Left renal cortex interstitium (tissue), 4 donors: ENCODE measurements around the gene HECTD1. TPM values are rescaled to one million over a fixed set of nuclear protein-coding genes. Genes with fewer than 3 reads are reported as not detected.
"Not testable (repeated sequence)": the region's sequence is repeated elsewhere in the genome, so short reads cannot be mapped to it uniquely, and the experiment has no call there.

ENCODE experiments used
- DNase-seq, 4 donors: peaks; one replicate each; pipeline ENCODE4 v3.0.0-alpha.2; 2013; ENCODE audit warnings: low read depth in 4 of 4, low spot score in 2 of 4, missing footprints in 1 of 4
- polyA plus RNA-seq, 4 donors: library from polyadenylated mRNA; unstranded; fragments of 120-200 nt; gene quantifications; one replicate each; pipeline ENCODE4 v1.2.1, GENCODE V29; 2013; ENCODE audit not compliant: insufficient read length in 4 of 4

The HECTD1 gene
- polyA plus RNA-seq = 100 to 1,000 TPM; 138 to 193 (median 172) TPM

DNA sequence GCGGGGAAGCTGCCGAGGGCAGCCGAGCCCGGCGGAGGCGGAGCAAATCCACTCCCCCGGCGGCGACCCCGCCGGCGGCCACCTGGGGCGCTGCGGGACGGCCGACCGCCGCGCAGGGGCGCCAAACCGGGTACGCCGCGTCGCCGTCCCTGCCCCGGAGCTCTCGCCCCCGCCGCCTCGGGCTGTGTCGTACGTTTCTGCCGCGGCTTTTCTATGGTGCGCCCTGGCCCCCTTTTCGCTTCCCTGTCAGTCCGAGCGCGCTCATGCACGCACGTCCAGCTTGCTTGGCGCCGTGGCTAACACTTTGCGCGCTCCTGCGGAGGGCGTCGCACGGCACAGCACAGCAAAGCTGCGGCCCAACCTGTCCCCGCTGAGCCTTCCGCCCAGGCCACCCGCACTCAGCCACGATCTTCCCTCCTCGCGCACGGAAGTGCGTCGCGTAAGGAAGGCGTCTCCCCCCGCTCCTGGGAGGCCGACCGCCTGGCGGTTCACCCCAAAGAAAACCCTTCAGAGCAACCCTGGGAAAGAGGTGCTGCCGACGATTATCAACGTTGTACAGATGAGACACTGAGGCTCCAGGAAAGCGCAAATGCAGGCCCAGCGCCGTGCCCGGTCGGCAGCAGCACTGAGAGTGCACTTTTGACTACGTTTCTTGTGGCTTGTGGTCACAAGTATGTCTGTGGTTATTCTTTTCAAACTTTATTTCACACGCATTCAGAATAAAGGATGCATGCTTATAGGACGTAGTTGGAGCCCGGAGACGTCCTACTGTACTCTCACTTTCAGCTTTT, at the start of gene HECTD1:
Gene HECTD1 (minus strand): TSS at position 39 of the 791 bp plus-strand sequence. CDS start 1,857 bp downstream, outside the sequence.
- DNase-seq = peak; percentile 86 to 89 (median 86)

- no peak for DNase-seq
Measured at GRCh38 chr14:31257244-31257553, 49.6 kb upstream of the HECTD1 start.

DNA sequence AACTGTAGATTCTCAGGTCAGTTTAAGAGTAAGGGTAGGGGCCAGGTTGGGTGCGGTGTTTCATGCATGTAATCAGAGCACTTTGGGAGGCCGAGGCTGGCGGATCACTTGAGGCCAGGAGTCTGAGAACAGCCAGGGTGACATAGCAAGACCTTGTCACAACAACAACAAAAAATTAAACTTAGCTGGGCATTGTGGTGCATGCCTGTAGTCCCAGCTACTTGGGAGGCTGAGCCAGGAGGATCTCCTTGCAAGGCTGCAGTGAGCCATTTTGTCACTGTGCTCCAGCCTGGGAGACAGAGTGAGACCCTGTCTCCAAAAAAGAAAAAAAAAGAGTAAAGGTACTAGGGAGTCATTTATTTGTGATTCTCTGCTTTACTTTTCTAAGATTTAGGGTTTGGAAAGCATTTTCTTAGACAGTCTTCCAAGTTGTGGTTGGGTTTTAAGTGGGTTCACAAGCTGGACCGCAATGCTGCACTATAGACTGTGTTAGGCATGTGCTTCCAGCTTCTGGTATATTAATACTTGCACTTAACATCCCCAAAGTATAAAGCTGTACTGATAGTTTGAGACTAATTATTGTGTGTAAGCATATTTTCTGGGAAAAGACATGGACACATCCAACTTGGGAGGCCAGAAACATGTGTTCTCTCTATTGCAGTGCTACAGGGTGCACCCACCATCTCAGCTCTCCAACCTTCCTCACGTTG, 49.1 kb upstream of the HECTD1 start:
- DNase-seq = no peak

- not testable (repeated sequence) for DNase-seq
Measured at GRCh38 chr14:31255918-31256317, 48.3 kb upstream of the HECTD1 start.

DNA sequence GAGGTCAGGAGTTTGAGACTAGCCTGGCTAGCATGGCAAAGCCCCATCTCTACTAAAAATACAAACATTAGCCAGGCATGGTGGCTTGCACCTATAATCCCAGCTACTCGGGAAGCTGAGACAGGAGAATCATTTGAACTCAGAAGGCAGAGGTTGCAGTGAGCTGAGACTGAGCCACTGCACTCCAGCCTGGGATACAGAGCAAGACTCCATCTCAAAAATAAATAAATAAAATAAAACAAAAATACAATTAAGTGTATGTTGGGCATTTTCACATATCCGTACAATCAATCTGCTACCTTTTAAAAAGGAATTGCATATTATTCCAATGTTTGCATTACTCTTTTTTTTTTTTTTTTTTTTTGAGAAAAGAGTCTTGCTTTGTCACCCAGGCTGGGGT, 47.7 kb upstream of the HECTD1 start:
- no peak for DNase-seq

- DNase-seq = no peak
Measured at GRCh38 chr14:31253746-31254471, 46.3 kb upstream of the HECTD1 start.

- no peak for DNase-seq
Measured at GRCh38 chr14:31252865-31253264, 45.3 kb upstream of the HECTD1 start.

- DNase-seq = no peak
Measured at GRCh38 chr14:31251028-31251958, 43.7 kb upstream of the HECTD1 start.

DNA sequence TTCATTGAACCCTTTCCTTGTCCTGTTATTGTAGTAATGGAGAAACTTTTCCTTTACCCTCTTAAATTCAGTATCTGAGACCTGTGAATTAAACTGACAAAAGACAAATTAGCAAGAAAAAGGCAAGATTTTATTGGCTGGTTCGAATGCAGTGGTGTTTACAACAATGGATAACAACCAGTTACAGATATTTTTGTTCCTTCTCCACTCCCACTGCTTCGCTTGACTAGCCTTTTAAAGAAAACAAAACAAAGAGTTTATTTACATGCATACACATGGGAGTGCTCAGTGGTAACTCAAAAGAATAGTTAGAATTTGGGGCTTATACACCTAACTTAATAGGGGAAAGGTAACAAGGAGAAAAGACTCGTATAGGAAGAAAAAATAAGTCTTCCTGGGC, 37.0 kb upstream of the HECTD1 start:
- DNase-seq = no peak

DNA sequence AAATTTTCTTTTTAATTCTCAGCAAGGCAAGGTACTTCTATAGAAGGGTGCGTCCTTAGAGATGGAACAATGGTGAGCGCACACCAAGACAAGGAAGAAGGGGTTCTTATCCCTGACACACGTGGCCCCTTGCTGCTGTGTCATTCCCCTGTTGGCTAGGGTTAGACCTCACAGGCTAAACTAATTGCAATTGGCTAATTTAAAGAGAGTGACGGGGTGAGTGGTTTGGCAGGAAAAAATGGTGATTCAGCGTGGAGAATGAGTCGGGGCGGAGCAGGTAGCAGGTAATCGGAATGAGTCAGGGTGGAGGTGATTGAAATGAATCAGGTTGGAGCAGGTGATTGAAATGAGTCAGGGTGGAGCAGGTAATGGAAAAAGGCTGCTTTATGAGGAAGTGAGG, 36.3 kb upstream of the HECTD1 start:
- DNase-seq = no peak

- DNase-seq = not testable (repeated sequence)
Measured at GRCh38 chr14:31242161-31242940, 34.8 kb upstream of the HECTD1 start.

DNA sequence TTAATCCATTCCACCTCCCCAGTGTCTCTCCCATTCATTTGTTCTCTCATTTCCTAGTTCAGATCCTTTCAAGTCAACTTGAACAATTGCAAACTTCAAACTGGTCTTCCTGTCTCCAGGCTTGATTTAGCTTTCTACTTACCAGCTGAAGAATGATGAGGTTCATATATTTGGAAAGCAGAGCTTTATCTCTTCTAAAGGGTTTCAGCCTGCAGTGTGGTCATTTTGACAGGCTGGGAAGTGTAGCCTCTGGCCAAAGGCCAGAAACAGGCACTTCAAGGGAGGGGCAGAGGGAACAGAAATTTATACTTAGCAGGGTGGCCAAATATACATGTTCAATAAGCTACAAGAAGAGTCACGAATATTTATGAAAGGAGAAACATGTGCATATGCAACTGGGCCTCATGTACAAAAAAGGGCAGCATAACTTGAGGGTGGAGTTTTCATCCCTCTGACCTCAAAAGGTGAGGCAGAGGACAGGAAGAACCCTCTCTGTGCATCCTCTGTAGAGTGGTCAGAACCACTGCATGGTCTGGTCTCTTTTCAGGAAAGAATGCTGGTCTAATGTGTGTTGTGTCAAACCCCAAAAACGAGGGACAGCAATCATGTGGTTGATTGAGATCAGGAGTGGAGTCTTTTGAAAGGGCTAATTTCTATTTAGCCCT, 34.0 kb upstream of the HECTD1 start:
- DNase-seq = no peak

DNA sequence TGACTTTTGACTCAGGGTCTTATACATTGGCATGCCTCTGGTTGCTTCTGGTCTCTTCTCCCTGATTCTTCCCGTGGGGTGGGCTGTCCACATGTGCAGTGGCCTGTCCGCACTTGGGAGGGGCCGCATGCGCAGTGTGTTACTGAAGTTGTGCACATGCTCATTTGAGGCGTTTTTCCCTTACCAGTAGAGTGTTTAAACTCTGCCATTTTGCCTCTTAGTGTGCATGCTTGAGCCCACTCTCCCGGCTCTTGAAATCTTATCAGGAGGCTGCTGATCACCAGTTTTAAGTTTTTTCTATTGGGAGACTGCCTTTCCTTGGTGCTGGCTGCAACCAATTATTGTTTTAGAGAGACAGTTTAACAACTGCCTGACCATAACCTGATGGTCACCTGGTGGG, 32.1 kb upstream of the HECTD1 start:
- DNase-seq = no peak

DNA sequence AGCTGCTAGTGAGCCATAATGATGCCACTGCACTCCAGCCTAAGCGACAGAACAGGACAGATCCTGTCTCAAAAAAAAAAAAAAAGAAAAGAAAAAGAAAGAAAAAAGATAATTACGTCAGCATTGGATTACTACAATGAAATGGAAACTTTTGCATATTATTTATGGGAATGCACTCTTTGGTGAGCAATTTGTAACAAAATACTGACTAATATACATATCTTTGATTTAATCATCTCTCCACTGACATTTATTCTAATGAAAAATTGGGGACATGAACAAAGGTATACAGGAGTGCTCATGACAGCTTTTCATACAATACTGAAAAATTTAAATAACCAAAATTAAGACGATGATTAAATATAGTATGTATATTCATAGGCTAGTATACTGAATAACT, 27.9 kb upstream of the HECTD1 start:
- no peak for DNase-seq

GRCh38 chr14:31232081-31232480, 24.5 kb upstream of the HECTD1 start:
- no peak for DNase-seq

DNA sequence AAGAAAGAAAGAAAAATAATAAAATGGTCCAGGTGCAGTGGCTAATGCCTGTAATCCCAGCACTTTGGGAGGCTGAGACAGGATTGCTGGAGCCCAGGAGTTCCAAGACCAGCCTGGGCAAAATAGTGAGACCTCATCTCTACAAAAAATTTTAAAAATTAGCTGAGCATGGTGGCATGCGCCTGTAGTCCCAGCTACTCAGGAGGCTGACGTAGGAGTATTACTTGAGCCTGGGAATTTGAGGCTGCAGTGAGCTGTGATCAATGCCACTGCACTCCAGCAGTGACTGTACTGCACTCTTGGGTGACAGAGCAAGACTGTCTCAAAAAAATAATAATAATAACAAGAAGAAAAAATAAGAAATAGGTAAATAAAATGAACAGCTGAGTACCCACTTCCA, 23.7 kb upstream of the HECTD1 start:
- DNase-seq = not testable (repeated sequence)

DNA sequence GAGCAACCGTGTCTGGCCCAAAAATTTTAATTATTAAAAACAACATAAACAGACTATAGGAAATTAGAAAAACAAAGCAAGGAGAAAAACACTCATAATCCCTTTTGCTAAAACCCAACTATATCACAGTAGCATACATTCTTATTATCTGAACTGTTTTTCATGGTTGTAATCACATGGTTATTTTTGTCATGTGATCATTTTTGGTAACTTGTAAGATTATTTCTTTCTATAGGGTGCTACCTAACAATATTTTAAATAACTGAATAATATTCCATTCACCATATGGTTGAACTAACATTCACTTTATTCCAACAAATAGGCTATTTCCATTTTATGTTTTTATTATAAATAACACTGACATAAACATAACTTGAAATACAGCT, 23.0 kb upstream of the HECTD1 start:
- DNase-seq = no peak

DNA sequence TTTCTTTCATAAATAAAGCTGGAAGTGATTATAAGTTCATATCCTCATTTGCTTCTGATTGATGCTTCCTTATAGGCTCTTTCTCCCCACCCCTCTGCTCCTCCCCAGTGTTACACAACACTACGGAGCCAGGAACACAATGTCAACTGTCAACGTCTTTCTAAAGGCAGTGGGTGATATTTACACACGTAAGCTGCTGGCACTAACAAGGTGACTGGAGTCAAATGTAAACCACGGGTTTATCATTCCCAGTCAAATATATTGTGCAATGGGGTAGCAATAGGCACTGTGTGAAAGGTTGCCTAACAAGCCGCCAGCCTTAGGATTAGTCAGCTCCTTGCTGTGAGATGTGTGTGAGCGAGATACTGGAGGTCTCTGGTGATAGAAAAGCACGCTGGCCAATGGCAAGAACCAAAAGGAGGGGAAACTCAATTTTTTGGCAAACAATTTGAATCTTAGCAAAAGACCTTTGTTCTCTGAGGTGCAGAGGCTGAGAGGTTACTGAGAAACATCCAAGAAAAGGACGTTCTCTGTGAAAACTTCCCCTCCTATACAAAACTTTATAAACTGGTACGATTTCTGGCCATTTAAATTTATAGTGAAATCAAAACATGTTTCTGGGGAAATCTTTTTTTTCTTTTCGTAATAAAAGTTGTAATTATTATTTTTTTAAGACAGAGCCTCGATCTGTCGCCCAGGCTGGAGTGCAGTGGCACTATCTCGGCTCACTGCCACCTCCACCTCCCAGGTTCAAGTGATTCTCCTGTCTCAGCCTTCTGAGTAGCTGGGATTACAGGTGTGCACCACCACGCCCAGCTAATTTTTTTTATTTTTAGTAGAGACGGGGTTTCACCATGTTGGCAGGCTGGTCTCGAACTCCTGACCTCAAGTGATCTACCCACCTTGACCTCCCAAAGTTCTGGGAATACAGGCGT, 22.3 kb upstream of the HECTD1 start:
- DNase-seq = no peak
